ENCODE data around the gene PRKG1.
A peak's percentile ranks its signal among the peaks of the same experiment; 100 is the strongest.

DNA sequence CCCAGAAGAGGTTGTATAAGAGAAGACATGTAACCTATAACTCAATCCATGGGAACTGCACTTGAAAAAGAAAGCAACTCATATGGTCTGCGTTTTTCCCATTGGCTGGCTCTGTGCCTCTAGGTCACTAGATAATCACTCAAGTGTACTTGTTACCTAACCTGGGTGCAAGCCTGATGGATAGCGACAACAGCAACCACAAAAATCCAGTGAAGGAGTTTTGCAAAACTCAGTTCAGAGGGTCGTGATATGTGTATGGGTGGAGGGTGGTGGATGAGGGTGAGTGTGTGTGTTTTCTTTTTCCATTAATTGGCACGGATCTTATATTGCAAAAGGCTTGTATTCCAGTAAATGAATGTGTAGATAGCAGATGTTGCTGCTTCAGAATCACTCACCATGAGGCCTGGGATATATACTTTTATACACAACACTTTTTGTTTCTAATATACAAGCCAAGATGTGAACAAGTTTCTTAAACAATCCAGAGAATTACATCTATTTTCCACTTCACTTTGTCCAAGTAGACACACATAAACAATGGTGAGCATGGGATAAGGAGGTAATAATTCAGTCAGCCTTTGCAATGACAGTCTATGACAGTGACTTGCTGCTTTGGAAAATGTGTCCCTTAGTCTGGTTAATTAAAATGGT is 952.9 kb downstream of the PRKG1 start:
- TF ChIP-seq POLR2AphosphoS5 (IDR thresholded peaks at IDR 0.05; ENCODE audit: low read depth) (0 out of 2 replicates have a peak, but pooled peaks have one; percentile 33), EZH2 (IDR thresholded peaks at IDR 0.05; ENCODE audit: low read depth, unreplicated experiment) (no peak)
- TF ChIP-seq, protein P1, sequence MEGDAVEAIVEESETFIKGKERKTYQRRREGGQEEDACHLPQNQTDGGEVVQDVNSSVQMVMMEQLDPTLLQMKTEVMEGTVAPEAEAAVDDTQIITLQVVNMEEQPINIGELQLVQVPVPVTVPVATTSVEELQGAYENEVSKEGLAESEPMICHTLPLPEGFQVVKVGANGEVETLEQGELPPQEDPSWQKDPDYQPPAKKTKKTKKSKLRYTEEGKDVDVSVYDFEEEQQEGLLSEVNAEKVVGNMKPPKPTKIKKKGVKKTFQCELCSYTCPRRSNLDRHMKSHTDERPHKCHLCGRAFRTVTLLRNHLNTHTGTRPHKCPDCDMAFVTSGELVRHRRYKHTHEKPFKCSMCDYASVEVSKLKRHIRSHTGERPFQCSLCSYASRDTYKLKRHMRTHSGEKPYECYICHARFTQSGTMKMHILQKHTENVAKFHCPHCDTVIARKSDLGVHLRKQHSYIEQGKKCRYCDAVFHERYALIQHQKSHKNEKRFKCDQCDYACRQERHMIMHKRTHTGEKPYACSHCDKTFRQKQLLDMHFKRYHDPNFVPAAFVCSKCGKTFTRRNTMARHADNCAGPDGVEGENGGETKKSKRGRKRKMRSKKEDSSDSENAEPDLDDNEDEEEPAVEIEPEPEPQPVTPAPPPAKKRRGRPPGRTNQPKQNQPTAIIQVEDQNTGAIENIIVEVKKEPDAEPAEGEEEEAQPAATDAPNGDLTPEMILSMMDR (conservative IDR thresholded peaks at IDR 0.05; ENCODE audit: low read depth in 2 of 2) = no peak
- TF ChIP-seq, protein P2, sequence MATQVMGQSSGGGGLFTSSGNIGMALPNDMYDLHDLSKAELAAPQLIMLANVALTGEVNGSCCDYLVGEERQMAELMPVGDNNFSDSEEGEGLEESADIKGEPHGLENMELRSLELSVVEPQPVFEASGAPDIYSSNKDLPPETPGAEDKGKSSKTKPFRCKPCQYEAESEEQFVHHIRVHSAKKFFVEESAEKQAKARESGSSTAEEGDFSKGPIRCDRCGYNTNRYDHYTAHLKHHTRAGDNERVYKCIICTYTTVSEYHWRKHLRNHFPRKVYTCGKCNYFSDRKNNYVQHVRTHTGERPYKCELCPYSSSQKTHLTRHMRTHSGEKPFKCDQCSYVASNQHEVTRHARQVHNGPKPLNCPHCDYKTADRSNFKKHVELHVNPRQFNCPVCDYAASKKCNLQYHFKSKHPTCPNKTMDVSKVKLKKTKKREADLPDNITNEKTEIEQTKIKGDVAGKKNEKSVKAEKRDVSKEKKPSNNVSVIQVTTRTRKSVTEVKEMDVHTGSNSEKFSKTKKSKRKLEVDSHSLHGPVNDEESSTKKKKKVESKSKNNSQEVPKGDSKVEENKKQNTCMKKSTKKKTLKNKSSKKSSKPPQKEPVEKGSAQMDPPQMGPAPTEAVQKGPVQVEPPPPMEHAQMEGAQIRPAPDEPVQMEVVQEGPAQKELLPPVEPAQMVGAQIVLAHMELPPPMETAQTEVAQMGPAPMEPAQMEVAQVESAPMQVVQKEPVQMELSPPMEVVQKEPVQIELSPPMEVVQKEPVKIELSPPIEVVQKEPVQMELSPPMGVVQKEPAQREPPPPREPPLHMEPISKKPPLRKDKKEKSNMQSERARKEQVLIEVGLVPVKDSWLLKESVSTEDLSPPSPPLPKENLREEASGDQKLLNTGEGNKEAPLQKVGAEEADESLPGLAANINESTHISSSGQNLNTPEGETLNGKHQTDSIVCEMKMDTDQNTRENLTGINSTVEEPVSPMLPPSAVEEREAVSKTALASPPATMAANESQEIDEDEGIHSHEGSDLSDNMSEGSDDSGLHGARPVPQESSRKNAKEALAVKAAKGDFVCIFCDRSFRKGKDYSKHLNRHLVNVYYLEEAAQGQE (IDR thresholded peaks at IDR 0.05; ENCODE audit: unreplicated experiment) = no peak

Data from GM23338 (cell line).